ENCODE results near the gene CACNG3.

CACNG3 gene

DNA sequence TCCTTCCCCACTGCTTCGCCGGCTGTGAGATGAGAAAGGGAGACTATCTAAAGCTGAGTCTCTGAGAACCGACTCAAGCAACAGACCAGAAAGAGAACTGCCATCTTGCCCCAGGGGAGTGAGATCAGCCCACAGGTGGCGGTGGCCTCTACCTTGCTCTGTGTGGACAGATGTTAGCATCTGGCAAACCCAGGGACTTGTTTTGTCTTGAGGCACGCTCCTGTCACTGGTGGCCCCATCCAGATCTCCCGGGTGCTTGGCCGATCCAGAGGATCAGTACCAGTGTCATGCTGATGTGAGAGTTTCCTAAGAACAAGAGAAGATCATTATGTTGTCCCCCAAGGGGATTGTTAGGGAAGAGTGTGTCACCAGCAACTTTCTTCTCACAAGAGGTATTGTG lies 101.4 kb downstream of the CACNG3 start:
- ATAC-seq: no peak
- TF ChIP-seq, protein P1, sequence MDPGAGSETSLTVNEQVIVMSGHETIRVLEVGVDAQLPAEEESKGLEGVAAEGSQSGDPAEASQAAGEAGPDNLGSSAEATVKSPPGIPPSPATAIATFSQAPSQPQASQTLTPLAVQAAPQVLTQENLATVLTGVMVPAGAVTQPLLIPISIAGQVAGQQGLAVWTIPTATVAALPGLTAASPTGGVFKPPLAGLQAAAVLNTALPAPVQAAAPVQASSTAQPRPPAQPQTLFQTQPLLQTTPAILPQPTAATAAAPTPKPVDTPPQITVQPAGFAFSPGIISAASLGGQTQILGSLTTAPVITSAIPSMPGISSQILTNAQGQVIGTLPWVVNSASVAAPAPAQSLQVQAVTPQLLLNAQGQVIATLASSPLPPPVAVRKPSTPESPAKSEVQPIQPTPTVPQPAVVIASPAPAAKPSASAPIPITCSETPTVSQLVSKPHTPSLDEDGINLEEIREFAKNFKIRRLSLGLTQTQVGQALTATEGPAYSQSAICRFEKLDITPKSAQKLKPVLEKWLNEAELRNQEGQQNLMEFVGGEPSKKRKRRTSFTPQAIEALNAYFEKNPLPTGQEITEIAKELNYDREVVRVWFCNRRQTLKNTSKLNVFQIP (CRISPR knock-in tag; IDR thresholded peaks at IDR 0.05; ENCODE audit: borderline replicate concordance, low read depth): no peak
- TF ChIP-seq TOX (CRISPR knock-in tag; IDR thresholded peaks at IDR 0.05; ENCODE audit: borderline replicate concordance) (no peak), GLIS3 (CRISPR knock-in tag; IDR thresholded peaks at IDR 0.05) (no peak), OSR1 (CRISPR knock-in tag; IDR thresholded peaks at IDR 0.05) (no peak), ZNF565 (CRISPR knock-in tag; conservative IDR thresholded peaks at IDR 0.05; ENCODE audit: low read depth) (no peak), ZC3H10 (CRISPR knock-in tag; IDR thresholded peaks at IDR 0.05) (no peak), ZFP3 (CRISPR knock-in tag; IDR thresholded peaks at IDR 0.05) (no peak), ZNF8 (CRISPR knock-in tag; IDR thresholded peaks at IDR 0.05) (no peak), SNAI2 (CRISPR knock-in tag; IDR thresholded peaks at IDR 0.05) (no peak)
- TF ChIP-seq, protein P2, sequence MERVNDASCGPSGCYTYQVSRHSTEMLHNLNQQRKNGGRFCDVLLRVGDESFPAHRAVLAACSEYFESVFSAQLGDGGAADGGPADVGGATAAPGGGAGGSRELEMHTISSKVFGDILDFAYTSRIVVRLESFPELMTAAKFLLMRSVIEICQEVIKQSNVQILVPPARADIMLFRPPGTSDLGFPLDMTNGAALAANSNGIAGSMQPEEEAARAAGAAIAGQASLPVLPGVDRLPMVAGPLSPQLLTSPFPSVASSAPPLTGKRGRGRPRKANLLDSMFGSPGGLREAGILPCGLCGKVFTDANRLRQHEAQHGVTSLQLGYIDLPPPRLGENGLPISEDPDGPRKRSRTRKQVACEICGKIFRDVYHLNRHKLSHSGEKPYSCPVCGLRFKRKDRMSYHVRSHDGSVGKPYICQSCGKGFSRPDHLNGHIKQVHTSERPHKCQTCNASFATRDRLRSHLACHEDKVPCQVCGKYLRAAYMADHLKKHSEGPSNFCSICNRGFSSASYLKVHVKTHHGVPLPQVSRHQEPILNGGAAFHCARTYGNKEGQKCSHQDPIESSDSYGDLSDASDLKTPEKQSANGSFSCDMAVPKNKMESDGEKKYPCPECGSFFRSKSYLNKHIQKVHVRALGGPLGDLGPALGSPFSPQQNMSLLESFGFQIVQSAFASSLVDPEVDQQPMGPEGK (CRISPR knock-in tag; IDR thresholded peaks at IDR 0.05; ENCODE audit: borderline replicate concordance): no peak
- TF ChIP-seq, protein P3, sequence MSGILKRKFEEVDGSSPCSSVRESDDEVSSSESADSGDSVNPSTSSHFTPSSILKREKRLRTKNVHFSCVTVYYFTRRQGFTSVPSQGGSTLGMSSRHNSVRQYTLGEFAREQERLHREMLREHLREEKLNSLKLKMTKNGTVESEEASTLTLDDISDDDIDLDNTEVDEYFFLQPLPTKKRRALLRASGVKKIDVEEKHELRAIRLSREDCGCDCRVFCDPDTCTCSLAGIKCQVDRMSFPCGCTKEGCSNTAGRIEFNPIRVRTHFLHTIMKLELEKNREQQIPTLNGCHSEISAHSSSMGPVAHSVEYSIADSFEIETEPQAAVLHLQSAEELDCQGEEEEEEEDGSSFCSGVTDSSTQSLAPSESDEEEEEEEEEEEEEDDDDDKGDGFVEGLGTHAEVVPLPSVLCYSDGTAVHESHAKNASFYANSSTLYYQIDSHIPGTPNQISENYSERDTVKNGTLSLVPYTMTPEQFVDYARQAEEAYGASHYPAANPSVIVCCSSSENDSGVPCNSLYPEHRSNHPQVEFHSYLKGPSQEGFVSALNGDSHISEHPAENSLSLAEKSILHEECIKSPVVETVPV (CRISPR knock-in tag; IDR thresholded peaks at IDR 0.05): no peak
- TF ChIP-seq, protein P4, sequence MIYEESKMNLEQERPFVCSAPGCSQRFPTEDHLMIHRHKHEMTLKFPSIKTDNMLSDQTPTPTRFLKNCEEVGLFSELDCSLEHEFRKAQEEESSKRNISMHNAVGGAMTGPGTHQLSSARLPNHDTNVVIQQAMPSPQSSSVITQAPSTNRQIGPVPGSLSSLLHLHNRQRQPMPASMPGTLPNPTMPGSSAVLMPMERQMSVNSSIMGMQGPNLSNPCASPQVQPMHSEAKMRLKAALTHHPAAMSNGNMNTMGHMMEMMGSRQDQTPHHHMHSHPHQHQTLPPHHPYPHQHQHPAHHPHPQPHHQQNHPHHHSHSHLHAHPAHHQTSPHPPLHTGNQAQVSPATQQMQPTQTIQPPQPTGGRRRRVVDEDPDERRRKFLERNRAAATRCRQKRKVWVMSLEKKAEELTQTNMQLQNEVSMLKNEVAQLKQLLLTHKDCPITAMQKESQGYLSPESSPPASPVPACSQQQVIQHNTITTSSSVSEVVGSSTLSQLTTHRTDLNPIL (CRISPR knock-in tag; IDR thresholded peaks at IDR 0.05; ENCODE audit: low read depth): no peak

DNA sequence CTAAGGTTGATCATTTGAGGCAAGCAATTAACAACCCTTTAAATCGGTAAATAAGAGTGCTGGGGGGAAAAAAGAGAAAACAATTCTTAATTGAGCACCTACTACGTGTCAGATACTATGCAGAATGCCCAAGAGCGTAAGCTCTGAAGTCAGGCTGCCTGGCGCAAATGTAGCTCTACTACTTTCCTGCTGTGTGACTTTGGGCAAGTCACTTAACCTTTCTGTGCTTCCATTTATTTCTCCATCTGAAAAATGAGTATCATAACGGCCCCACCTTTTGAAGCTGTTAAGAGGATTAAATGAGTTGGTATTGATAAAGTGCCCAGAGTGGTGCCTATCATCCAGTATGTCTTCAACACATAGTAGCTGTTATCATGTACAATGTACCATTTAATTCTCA lies 102.0 kb downstream of the CACNG3 start:
- no peak for ATAC-seq
- TF ChIP-seq RARB (CRISPR knock-in tag; IDR thresholded peaks at IDR 0.05): no peak
- TF ChIP-seq CSDC2 (CRISPR knock-in tag; IDR thresholded peaks at IDR 0.05): no peak
- TF ChIP-seq TCF4 (CRISPR knock-in tag; IDR thresholded peaks at IDR 0.05; ENCODE audit: borderline replicate concordance): no peak

DNA sequence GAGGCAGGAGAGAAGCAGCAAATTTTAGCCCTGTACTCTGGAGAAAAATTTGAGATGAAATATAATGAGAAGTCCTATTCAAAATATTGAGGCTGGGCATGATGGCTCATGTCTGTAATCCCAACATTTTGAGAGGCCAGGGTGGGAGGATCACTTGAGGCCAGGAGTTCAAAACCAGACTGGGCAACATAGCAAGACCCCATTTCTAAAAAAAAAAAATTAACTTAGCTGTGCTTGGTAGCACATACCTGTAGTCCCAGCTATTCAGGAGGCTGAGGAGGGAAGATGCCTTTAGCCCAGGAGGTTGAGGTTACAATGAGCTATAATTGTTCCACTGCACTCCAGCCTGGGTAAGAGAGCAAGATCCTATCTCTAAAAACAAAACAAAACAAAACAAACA lies 103.4 kb downstream of the CACNG3 start:
- TF ChIP-seq, protein P4 (CRISPR knock-in tag; IDR thresholded peaks at IDR 0.05; ENCODE audit: low read depth): no peak
- no peak for TF ChIP-seq ISL1 (CRISPR knock-in tag; IDR thresholded peaks at IDR 0.05)
- TF ChIP-seq GLIS3 (CRISPR knock-in tag; IDR thresholded peaks at IDR 0.05): no peak
- TF ChIP-seq, protein P5, sequence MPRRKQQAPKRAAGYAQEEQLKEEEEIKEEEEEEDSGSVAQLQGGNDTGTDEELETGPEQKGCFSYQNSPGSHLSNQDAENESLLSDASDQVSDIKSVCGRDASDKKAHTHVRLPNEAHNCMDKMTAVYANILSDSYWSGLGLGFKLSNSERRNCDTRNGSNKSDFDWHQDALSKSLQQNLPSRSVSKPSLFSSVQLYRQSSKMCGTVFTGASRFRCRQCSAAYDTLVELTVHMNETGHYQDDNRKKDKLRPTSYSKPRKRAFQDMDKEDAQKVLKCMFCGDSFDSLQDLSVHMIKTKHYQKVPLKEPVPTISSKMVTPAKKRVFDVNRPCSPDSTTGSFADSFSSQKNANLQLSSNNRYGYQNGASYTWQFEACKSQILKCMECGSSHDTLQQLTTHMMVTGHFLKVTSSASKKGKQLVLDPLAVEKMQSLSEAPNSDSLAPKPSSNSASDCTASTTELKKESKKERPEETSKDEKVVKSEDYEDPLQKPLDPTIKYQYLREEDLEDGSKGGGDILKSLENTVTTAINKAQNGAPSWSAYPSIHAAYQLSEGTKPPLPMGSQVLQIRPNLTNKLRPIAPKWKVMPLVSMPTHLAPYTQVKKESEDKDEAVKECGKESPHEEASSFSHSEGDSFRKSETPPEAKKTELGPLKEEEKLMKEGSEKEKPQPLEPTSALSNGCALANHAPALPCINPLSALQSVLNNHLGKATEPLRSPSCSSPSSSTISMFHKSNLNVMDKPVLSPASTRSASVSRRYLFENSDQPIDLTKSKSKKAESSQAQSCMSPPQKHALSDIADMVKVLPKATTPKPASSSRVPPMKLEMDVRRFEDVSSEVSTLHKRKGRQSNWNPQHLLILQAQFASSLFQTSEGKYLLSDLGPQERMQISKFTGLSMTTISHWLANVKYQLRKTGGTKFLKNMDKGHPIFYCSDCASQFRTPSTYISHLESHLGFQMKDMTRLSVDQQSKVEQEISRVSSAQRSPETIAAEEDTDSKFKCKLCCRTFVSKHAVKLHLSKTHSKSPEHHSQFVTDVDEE (CRISPR knock-in tag; IDR thresholded peaks at IDR 0.05): no peak
- TF ChIP-seq TOX (CRISPR knock-in tag; IDR thresholded peaks at IDR 0.05; ENCODE audit: borderline replicate concordance): no peak
- TF ChIP-seq ZFP3 (CRISPR knock-in tag; IDR thresholded peaks at IDR 0.05): no peak
- no peak for TF ChIP-seq PPARA (CRISPR knock-in tag; IDR thresholded peaks at IDR 0.05; ENCODE audit: borderline replicate concordance)
- TF ChIP-seq, protein P1 (CRISPR knock-in tag; IDR thresholded peaks at IDR 0.05; ENCODE audit: borderline replicate concordance, low read depth): no peak
- TF ChIP-seq OSR1 (CRISPR knock-in tag; IDR thresholded peaks at IDR 0.05): no peak
- no peak for TF ChIP-seq RARB (CRISPR knock-in tag; IDR thresholded peaks at IDR 0.05)
- no peak for TF ChIP-seq ZNF70 (CRISPR knock-in tag; IDR thresholded peaks at IDR 0.05)
- TF ChIP-seq ESRRG (CRISPR knock-in tag; IDR thresholded peaks at IDR 0.05): no peak
- TF ChIP-seq ZNF8 (CRISPR knock-in tag; IDR thresholded peaks at IDR 0.05): no peak
- TF ChIP-seq, protein P3 (CRISPR knock-in tag; IDR thresholded peaks at IDR 0.05): no peak
- no peak for TF ChIP-seq ARNTL (CRISPR knock-in tag; IDR thresholded peaks at IDR 0.05; ENCODE audit: borderline replicate concordance, low read depth)
- no peak for TF ChIP-seq BACH2 (CRISPR knock-in tag; IDR thresholded peaks at IDR 0.05; ENCODE audit: borderline replicate concordance)
- TF ChIP-seq SNAI2 (CRISPR knock-in tag; IDR thresholded peaks at IDR 0.05): no peak
- ATAC-seq: no peak

Measured in SK-N-SH treated with all-trans-retinoic acid at 6 μM for 48 hours (cell line).